ENCODE measurements around the gene ATP5PB. TPM values are rescaled to one million over a fixed set of nuclear protein-coding genes. Genes with fewer than 3 reads are reported as not detected.

ATP5PB gene
- total and polyA plus RNA-seq, 4 donors, result 143 to 257 (median 223) TPM

- DNase-seq (ENCODE audit: low spot score), result no peak
- no peaks in the 10 kb centered on the region for H3K4me1 ChIP-seq (ENCODE audit: control insufficient read depth in 4 of 4, insufficient read depth in 4 of 4, low read length in 3 of 4)
- WGBS, result 84% methylated on average over 5 of the region's 5 CpGs
- no peak overlapping the region for H3K9ac ChIP-seq (ENCODE audit: low read depth in 1 of 2, low read length in 2 of 2)
- H3K27ac ChIP-seq (ENCODE audit: low read depth in 1 of 2, low read length in 2 of 2), result no peak overlapping the region
- no peaks in the 10 kb centered on the region for H3K9me3 ChIP-seq (ENCODE audit: control insufficient read depth in 4 of 4, low read length in 3 of 4)
- H3K36me3 ChIP-seq (ENCODE audit: control insufficient read depth in 4 of 4, insufficient read depth in 3 of 4, low read depth in 1 of 4, low read length in 3 of 4), result peaks cover 0 to 15% (median 4%) of the 10 kb centered on the region in 4 donors
- no peak overlapping the region for H3K4me3 ChIP-seq (ENCODE audit: low read depth in 1 of 3, low read length in 3 of 3)
- TF ChIP-seq ZBTB33 (IDR thresholded peaks at IDR 0.05) (no peak), HNF4A (conservative IDR thresholded peaks at IDR 0.05) (no peak)
- no peaks in the 10 kb centered on the region for H3K27me3 ChIP-seq (ENCODE audit: control insufficient read depth in 4 of 4, insufficient read depth in 4 of 4, low read length in 3 of 4)
Measured at GRCh38 chr1:111475701-111476100, 26.4 kb downstream of the ATP5PB start.

- Histone ChIP-seq H3K9ac (ENCODE audit: low read depth in 1 of 2, low read length in 2 of 2) (no peak overlapping the region), H3K27ac (ENCODE audit: low read depth in 1 of 2, low read length in 2 of 2) (no peak overlapping the region), H3K27me3 (ENCODE audit: control insufficient read depth in 4 of 4, insufficient read depth in 4 of 4, low read length in 3 of 4) (no peaks in the 10 kb centered on the region)
Measured at GRCh38 chr1:111476214-111476613, 26.9 kb downstream of the ATP5PB start.

More at GRCh38 chr1:111476214-111476613, 26.9 kb downstream of the ATP5PB start:
- Histone ChIP-seq H3K9me3 (ENCODE audit: control insufficient read depth in 4 of 4, low read length in 3 of 4) (no peaks in the 10 kb centered on the region), H3K4me3 (ENCODE audit: low read depth in 1 of 3, low read length in 3 of 3) (no peak overlapping the region), H3K36me3 (ENCODE audit: control insufficient read depth in 4 of 4, insufficient read depth in 3 of 4, low read depth in 1 of 4, low read length in 3 of 4) (peaks cover 0 to 12% (median 3%) of the 10 kb centered on the region in 4 donors), H3K4me1 (ENCODE audit: control insufficient read depth in 4 of 4, insufficient read depth in 4 of 4, low read length in 3 of 4) (no peaks in the 10 kb centered on the region)
- DNase-seq (ENCODE audit: low spot score), result no peak
- no peak for TF ChIP-seq HNF4A (conservative IDR thresholded peaks at IDR 0.05)
- no peak for TF ChIP-seq REST (IDR thresholded peaks at IDR 0.05)
- TF ChIP-seq ZBTB33 (IDR thresholded peaks at IDR 0.05), result no peak
